Mononuclear cell (primary cell): ENCODE data around the gene DSCAML1. TPM values are rescaled to one million over a fixed set of nuclear protein-coding genes. Genes with fewer than 3 reads are reported as not detected.

Source experiments
- H3K27me3 ChIP-seq: 2 replicates; pipeline ENCODE4 v1.6.0; 2011; ENCODE audit warnings: low read length, control low read depth; ENCODE audit not compliant: insufficient read depth
- H3K4me1 ChIP-seq: 2 replicates; pipeline ENCODE4 v1.5.1; 2011; ENCODE audit warnings: mild to moderate bottlenecking, low read length, control low read depth; ENCODE audit not compliant: insufficient read depth
- H3K4me3 ChIP-seq: 2 replicates; pipeline ENCODE4 v1.5.1; 2011; ENCODE audit warnings: mild to moderate bottlenecking, low read length, moderate library complexity
- H3K9me3 ChIP-seq: 2 replicates; pipeline ENCODE4 v1.5.1; 2011; ENCODE audit warnings: low read depth, mild to moderate bottlenecking, control low read depth, low read length
- total RNA-seq: library from RNA; depleted of rRNA; stranded (reverse); fragments of >200 nt; gene quantifications from one replicate; pipeline ENCODE4 v1.2.3, GENCODE V29; 2012

DSCAML1 gene
- total RNA-seq, 1 donor: 0.84 TPM

GRCh38 chr11:117544130-117544800 lies 252.8 kb downstream of the DSCAML1 start:
- H3K27me3 ChIP-seq: no peaks in the 10 kb centered on the region
- no peaks in the 10 kb centered on the region for H3K4me1 ChIP-seq
- H3K4me3 ChIP-seq: no peak overlapping the region
- H3K9me3 ChIP-seq: no peaks in the 10 kb centered on the region

DNA sequence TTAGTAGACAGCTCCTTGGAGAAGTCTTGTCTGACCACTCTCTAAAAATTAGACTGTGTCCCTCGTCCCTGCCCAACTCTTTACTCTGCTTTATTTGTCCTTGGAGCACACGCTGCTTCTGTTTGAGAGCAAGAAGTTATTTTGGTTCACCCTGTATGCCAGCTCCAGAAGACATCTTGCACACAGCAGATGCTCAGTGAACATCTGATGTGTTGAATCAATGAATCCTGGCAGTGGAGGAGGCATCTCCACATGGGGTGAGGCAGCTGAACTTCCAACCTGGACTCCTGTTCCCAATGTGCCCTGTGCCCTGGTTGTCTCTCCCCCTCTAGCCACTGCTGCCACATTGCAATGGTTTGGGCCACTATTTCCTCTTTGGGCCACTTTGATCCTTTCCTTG lies 255.8 kb downstream of the DSCAML1 start:
- Histone ChIP-seq H3K4me3 (no peak overlapping the region), H3K9me3 (no peaks in the 10 kb centered on the region), H3K27me3 (no peaks in the 10 kb centered on the region), H3K4me1 (no peaks in the 10 kb centered on the region)

- Histone ChIP-seq H3K9me3 (no peaks in the 10 kb centered on the region), H3K4me1 (peaks cover 4% of the 10 kb centered on the region), H3K4me3 (no peak overlapping the region)
These were observed 258.5 kb downstream of the DSCAML1 start for GRCh38 chr11:117538263-117539135.

DNA sequence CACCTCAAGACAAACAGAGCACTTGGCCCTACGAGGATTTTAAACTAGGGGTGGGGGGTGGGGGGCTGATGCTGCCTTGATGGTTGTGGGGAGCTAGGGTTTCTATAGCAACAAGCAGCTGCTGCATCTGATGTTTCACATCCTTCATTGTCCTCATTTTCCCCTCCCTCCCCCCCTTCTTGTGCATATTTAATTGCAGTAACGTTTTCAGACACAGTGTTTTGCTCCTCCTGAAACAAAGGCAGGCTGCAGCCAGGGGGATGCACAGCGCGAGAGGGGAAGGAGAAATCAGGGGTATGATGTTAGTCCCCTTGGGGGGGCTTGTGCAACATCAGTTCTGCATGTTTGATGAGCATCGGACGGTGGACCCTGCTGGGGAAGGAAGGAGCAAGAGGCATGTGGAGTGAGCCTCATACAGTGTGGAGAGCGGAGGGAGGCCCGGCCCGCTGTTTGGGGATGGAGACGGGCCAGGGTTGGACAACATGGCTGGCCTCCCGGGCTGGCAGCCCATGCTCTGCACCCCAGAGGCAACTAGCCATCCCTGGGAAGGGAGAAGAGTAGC lies 261.1 kb downstream of the DSCAML1 start:
- Histone ChIP-seq H3K4me3 (no peak overlapping the region), H3K27me3 (no peaks in the 10 kb centered on the region), H3K9me3 (no peaks in the 10 kb centered on the region), H3K4me1 (peaks cover 4% of the 10 kb centered on the region)

More at GRCh38 chr11:117538263-117539135, 258.5 kb downstream of the DSCAML1 start:
- no peaks in the 10 kb centered on the region for H3K27me3 ChIP-seq

GRCh38 chr11:117535201-117535849 lies 261.7 kb downstream of the DSCAML1 start:
- peaks cover 4% of the 10 kb centered on the region for H3K4me1 ChIP-seq

DNA sequence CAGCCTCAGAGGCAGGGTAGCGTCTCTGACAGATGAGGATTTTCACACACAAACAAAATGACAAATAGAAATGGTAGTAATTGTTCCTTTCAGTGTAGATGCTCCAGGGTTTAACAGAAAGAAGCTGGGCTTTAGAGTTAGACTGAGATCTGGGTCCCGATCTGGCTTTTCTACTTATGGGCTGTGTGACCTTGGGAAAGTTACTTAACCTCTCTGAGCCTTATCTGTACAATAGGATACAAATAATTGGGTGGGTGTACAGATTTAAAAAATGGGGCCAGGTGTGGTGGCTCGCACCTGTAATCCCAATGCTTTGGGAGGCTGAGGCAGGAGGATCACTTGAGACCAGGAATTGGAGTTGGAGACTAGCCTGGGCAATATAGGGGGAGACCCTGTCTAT lies 264.4 kb downstream of the DSCAML1 start:
- no peak overlapping the region for H3K4me3 ChIP-seq
- H3K27me3 ChIP-seq: no peaks in the 10 kb centered on the region
- no peaks in the 10 kb centered on the region for H3K9me3 ChIP-seq
- H3K4me1 ChIP-seq: peaks cover 4% of the 10 kb centered on the region

More at GRCh38 chr11:117535201-117535849, 261.7 kb downstream of the DSCAML1 start:
- Histone ChIP-seq H3K9me3 (no peaks in the 10 kb centered on the region), H3K27me3 (no peaks in the 10 kb centered on the region), H3K4me3 (no peak overlapping the region)

- no peaks in the 10 kb centered on the region for H3K9me3 ChIP-seq
- H3K4me1 ChIP-seq: no peaks in the 10 kb centered on the region
- no peak overlapping the region for H3K4me3 ChIP-seq
- H3K27me3 ChIP-seq: no peaks in the 10 kb centered on the region
These were observed 267.2 kb downstream of the DSCAML1 start for GRCh38 chr11:117529816-117530215.

DNA sequence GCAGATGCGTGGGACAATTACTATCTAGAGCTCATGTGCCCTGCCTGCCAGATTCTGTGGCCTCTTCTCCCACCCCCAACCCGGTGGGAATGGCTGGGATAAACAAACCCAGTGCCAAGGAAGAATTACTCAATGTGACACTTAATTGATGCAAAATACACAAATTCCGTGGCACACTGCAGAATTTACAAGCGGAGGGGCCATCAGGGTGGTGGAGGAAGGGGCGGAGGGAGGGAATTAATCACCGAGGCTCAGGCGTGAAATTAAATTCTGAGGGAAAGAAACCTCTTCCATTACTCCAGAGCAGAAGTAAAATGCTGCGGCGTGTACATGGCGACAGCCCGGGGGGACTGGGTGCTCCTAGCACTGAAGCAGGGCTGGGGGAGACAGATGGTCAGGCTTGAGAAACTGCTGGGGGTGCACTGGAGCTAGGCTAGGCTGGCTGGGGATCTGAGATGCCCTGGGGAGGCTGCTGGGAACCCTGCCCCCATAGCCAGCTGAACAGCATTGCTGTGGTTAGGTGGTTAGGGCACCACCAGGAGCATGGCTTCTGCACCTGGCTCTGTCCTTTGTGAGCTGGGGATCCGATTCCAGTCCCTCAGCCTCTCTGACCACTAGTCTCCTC lies 268.8 kb downstream of the DSCAML1 start:
- Histone ChIP-seq H3K27me3 (no peaks in the 10 kb centered on the region), H3K9me3 (no peaks in the 10 kb centered on the region), H3K4me3 (no peak overlapping the region), H3K4me1 (no peaks in the 10 kb centered on the region)

- Histone ChIP-seq H3K9me3 (no peaks in the 10 kb centered on the region), H3K27me3 (no peaks in the 10 kb centered on the region), H3K4me1 (no peaks in the 10 kb centered on the region)
These were observed 269.7 kb downstream of the DSCAML1 start for GRCh38 chr11:117527271-117527670.

GRCh38 chr11:117525866-117526542 lies 271.0 kb downstream of the DSCAML1 start:
- Histone ChIP-seq H3K4me1 (no peaks in the 10 kb centered on the region), H3K9me3 (no peaks in the 10 kb centered on the region), H3K27me3 (no peaks in the 10 kb centered on the region), H3K4me3 (no peak overlapping the region)

More at GRCh38 chr11:117527271-117527670, 269.7 kb downstream of the DSCAML1 start:
- H3K4me3 ChIP-seq: no peak overlapping the region

DNA sequence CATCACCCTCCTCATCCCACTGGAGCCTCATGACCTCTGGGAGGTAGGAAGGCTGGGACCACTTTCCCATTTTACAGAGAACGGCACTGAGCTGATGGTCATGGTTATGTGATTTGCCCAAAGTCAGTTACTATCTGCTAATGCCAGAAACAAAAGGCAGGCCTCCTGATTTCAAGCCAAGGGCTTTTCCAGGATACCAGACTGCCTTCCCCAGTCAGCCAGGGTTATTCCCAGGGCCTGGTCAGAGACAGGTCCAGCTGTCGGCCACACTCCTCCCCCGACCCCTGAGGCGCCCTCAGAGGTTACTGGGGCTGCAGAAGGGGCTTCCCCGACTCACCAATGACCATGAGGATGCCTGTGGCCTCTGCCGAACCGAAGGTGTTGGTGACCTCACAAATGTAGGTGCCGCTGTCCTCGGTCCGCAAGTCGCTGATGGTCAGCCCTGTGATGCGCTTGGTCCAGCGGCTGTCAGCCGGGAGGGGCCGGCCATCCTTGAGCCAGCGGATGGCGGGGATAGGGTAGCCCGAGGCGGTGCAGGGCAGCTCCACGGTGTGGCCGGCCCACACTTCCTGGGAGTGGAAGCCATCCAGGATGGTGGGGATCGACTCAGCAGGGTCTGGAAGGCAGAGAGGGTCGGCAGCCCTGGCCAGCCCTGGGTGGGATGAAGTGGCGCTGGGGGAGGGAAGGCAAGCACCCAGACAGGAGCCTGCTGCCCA lies 272.4 kb downstream of the DSCAML1 start:
- no peak overlapping the region for H3K4me3 ChIP-seq
- H3K4me1 ChIP-seq: no peaks in the 10 kb centered on the region
- H3K9me3 ChIP-seq: no peaks in the 10 kb centered on the region
- H3K27me3 ChIP-seq: no peaks in the 10 kb centered on the region

- no peak overlapping the region for H3K4me3 ChIP-seq
- no peaks in the 10 kb centered on the region for H3K9me3 ChIP-seq
These were observed 273.3 kb downstream of the DSCAML1 start for GRCh38 chr11:117523680-117524079.

GRCh38 chr11:117521974-117522373 lies 275.0 kb downstream of the DSCAML1 start:
- no peaks in the 10 kb centered on the region for H3K27me3 ChIP-seq
- H3K4me3 ChIP-seq: no peak overlapping the region
- no peaks in the 10 kb centered on the region for H3K4me1 ChIP-seq
- H3K9me3 ChIP-seq: no peaks in the 10 kb centered on the region

More at GRCh38 chr11:117523680-117524079, 273.3 kb downstream of the DSCAML1 start:
- Histone ChIP-seq H3K4me1 (no peaks in the 10 kb centered on the region), H3K27me3 (no peaks in the 10 kb centered on the region)
